Dedifferentiated amniotic fluid mesenchymal stem cell (primary cell): ENCODE results near the gene CECR2.

ENCODE experiments used
- DNase-seq: peaks from one replicate; pipeline ENCODE4 v3.0.0-alpha.2; 2016; ENCODE audit errors: extremely low spot score

The CECR2 gene

DNA sequence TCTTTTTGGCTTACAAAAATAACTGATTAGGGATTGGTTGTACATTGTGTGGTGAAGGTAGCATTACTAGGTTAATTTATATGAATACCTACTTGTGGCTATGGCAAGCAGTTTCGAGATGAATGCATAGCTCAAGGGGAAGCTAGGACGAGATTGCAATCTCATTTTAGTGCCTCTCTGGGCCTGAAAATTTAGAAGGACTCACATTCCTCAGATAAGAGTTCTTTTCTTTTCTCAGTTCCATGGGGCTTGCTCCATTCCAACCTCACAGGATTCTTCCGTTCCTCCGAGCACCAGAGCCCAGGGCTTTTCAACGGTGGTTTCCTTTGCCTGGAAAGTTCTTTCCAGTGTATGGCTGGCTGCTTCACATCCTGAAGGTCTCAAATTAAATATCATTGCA is 82.1 kb downstream of the CECR2 start:
- DNase-seq = no peak

DNA sequence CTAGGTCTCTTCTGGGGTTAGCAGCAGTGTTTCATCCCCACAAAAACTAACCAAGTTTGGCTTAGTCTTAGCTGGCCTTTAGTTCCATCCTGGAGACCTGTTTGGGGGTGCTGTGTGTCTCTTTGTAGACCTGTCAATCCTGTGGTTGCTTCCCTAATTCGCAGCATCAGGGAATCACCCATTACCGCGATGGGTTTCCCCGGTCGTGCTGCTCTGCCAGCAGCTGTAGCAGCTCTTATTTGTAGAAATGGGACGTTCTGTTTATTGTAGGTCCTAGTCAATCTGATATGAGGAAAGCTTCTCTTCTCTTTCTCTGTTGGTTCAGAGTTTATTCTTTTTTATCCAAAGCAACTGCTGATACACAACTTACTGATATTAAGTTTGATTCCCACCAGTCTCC is 91.6 kb downstream of the CECR2 start:
- DNase-seq = no peak

DNA sequence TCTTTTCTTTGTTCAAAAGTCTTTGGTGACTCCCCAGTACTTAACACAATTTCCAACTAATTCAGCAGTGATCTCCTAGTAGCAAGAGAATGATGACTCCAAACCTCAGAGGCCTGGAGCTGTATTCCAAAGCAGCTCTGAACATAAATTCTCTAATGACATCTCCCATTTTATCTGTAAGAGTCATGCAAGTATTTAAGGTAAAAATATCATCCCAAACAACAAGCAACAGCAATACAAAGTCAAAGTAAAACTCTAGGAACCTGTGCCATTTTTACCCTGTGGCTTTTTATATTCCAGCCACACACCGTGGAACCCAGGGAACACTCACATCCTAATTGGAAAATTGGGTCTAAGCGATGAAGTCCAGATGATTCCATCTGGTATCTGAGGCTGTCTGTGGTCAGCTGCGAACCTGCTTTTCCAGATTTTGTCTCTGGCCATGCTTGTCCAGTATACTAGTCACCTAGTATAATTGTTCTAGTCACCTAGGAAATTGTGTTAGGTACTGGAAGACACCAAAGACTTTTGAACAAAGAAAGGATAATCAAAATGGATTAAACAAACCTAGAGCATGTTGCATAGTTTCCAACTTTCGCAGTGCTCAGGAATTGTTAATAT is 101.7 kb downstream of the CECR2 start:
- no peak for DNase-seq

DNA sequence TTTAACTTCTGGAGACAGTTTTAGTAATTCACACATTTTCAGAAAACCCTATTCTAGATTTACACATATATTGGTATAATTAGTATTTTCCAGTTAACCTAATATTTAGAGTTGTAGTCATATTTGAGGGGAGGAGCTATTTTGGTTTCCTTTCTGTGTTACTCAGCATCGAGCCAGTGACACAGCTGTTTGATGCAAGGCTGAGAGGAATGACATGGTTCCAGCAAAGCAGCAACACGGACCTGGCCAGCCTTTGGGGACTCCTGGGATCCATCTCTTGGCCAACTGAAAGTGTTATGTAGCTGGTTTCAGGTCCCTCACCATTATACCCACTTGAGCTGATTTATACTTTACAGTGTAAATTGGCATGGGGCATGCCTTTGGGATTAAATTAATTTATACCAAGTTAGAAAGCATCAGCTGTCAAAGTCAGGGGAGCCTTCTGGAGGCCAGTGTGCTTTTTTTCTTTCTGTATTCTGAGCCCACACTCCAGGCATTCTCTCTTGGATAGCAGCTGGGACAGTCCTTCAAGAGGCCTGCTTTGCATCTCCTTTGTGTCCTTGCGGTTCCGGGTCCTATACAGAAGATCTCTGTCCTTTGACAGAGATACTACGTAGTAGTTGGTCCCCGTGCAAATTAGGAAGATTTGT is 102.8 kb downstream of the CECR2 start:
- DNase-seq = no peak

DNA sequence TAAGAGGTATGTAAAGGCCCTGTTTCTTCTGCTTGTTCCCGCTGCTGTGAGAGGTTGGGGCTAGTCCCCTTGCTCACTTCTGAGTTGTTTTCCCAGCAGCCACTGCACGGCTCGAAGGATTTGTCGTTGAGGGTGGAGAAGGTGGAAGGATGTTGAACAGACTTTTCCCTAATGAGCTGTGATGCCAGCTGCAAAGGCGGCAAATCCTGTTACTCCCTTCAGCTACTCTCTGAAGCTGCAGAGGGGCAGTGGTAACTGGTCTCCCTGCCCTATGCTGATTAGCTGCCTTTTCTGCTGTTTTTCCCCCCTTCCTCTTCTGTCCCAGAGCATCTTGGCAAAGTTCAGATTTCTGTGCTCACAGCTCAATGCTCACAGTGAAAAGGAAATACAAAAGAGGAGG is 103.7 kb downstream of the CECR2 start:
- DNase-seq = no peak

DNA sequence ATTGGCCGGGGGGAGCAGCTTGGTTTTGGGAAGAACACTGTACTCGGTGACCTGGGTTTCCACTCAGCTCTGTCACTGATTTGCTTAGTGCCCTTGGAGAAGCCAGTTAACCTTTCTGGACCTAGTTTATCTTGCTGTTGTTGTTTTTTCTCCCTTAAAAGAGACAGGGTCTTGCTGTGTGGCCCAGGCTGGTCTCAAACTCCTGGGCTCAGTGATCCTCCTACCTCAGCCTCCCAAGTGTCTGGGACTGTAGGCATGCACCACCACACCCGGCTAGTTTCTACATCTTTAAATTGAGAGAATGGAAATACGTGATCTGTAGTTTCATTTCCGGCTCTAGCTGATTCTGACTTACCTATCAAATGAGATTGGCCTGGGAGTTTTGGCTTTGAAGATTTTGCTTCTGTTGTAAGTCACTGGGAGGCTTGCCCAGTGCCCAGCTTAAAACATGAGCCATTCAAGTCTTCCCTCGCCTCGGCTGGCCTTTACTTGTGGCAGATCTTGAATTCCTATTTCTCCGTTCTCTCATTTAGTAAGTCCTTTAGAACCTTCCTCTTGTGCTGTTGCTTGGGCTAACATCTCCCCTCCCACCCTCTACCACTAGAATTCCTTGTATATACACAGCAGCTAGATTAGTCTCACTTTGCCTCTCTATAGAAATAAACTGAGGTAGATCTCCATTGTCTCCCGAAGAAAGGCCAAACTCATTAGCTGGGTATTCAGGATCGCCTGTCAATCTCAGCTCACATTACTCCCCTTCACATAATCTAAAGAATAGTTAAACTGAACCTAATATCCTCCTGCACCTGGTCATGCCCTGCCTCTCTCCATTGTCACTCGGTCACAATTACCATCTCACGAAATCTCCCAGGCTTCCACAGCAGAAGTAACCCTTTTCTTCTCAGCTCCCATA is 106.3 kb downstream of the CECR2 start:
- DNase-seq = no peak

DNA sequence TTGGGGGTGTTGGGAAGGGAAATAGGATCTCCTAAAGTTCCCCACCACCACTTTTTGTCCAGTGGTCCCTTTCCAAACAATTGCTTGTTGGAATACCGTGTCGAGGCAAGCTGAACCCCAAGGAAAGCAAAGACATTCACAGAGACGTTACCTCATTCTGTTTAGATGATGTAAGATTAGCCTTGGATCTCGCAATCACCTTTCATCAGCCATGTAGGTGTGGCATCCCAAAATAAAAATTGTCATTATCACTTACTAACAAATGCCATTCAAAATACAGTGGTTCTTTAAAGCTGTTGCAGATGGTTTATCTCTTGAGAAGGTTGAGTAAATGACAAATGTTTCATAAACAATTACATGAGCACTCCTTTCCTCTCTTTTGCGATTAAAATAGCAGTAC is 107.6 kb downstream of the CECR2 start:
- no peak for DNase-seq

DNA sequence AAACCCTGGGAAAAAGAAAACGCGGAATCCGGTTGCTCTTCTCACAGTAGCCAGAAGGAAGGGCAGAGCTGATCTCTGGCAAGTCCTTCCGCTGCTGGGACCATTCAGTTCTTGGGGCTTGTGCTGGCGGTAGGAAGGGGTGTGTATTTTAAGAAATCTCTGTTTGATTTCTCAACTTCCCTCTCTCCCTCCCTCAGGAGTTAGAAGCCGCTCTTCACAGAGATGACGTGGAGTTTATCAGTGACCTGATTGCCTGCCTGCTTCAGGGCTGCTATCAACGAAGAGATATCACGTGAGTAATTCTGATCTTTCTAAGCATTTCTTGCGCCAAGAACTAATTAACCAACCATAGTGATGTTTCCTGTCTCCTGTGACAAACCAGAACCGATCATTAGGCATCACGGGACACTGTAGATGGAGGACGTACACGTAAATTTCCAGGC is 108.2 kb downstream of the CECR2 start:
- no peak for DNase-seq

DNA sequence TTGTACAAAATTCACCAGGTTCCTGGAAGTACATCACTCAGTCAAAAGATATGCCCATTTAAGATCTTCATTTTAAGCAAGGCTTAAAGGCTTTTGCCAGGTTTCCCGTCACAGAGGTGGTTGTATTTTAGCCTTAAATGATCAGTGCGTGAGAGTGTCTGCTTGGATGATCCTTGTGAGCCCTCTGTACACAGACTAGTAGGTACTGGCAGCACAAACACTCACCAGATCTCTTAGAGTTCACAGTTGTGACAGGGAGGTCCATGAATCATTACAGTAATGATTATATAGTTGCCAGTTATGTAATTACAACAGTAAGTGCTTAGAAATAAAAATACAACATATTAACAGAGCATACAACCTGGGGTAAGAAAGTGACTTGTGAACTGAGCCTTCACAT is 109.9 kb downstream of the CECR2 start:
- no peak for DNase-seq

DNA sequence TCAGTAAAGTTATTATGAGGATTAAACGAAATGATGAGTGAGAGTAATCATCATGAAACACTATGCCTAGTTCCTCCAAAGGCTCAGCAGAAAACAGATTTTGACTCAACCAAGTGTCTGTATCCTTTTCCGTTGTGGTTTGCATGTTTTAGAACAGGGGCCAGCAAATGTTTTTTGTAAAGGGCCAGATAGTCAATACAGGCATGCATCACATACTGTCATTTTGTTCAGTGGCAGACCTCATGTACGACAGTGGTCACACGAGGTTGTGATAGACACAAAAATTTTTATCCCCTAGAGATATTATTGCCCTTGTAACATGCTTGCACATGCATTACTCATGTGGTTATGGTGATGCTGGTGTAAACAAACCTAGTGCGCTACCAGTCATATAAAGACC is 112.2 kb downstream of the CECR2 start:
- no peak for DNase-seq

DNA sequence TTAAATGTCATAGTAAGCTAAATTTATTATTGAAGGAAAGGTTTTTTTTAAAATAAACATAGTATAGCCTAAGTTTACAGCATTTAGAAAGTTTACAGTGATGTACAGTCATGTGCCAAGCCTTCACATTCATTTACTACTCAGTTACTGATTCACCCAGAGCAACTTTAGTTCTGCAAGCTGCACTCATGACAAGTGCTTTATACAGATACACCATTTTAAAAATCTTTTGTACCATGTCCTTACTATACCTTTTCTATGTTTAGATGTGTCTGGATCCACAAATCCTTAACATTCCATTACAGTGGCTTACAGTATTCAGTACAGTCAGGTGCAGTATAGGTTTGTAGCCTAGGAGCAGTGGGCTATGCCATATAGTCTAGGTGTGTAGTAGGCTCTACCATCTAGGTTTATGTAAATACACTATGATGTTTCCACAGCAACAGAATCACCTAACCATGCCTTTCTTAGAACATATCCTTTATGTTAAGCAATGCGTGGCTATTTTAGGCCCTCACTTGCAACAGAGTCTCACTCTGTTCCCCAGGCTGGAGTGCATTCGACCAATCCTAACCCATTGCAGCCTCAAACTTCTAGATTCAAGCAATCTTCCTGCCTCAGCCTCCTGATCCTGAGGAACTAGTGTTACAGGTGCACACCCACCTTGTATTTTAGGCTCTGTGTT is 114.6 kb downstream of the CECR2 start:
- no peak for DNase-seq

DNA sequence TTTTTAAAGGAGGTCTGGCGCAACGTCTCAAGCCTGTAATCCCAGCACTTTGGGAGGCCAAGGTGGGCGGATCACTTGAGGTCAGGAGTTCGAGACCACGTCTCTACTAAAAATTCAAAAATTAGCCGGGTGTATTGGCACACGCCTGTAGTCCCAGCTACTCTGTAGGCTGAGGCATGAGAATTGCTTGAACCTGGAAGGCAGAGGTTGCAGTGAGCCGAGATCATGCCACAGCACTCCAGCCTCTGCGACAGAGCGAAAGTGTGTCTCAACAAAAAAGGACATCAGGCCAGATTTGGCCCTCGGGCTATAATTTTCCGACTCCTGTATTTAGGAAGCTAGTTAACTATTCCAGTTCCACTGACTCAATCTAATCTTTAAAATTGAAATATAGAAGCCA is 115.3 kb downstream of the CECR2 start:
- no peak for DNase-seq

DNA sequence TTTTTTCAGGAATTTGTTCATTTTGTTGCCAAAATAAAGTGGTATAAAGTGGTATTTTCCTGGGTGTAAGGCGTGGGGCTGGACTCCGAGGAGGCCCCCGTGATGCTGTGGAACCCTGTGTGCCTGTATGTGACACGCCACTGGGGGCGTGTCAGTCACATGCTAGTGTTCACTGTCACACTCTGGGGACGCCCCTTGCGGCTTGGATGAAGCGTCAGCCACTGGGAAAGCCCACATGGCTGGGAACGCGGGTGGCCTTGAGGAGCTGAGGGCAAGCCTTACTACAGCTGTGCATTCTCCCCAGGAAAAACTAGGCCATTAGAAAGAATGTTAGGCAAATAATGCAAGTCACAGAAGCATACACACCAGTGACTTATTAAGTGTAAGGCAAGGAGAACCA is 117.1 kb downstream of the CECR2 start:
- DNase-seq = no peak

DNA sequence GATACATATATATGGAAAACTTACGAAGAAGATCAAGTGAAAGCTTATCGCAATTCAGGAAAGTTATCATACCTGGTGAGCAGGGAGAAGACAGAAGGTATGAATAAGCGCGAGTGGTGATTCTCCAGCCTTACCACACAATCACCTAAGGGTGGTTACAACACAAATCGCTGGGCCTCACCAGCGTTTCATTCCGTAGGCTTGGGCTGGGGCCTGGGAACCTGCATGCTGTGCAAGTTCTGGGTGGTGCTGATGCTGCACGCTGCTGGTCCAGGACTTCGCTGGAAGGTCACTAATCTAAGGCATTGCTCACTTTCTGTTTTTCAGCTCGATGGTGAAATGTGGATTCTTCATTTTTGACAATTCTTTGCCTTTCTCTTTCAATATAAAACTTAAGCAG is 117.5 kb downstream of the CECR2 start:
- DNase-seq = no peak

DNA sequence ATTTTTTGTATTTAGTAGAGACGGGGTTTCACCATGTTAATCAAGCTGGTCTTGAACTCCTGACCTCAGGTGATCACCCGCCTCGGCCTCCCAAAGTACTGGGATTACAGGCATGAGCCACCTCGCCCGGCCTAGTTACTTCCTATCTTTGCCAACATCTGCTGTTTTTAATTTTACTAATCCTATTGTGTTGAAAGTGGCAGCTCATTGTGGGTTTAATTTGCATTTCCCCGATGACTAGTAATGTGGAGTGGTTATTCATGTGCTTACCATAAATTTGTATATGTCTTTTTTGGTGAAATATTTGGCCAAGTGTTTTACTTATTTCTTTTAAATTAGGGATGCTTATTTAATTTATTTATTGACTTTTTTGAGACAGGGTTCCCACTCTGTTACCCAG is 119.8 kb downstream of the CECR2 start:
- DNase-seq = no peak

DNA sequence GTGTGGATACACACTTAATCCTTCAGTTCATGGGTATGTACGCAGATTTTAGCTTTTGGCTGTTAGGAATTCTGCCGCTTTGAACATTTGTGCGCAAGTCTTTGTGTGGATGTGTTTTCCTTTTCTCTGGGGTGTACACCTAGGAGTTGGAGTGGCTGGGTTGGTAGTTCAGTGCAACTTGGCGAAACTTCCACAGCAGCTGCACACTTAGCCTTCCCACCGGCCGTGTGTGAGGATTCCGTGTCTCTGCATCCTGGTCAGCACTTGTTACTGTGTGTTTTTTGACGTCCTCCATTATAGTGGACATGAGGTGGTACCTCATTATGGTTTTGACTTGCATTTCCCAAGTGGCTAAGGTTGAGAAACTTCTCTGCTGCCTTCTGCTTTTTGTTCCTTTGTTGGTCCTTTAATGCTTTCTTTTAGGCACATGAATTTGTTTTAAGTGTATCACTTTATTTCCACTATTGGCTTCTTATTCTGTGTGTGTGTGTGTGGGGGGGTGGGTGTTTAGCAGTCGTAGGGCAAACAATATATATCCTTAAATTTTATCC is 121.9 kb downstream of the CECR2 start:
- DNase-seq = no peak

DNA sequence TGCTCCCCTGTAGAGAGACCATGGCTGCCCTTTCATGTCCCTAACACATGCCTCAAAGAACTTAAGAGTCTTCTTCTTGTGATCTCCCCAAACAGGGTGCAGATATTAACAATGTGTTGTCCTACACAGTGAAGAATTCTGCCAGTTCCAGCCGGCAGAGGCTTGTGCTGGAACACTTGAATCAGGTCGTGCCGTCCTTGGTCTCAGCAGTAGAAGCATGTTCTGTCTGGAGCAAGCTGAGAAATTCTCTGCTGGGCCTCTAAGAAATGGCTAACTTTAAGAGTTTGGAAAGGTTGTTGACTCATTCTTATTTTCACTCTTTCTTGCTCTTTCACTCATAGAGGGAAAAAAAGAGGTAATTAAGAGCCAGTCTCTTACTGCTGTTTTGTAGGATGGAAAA is 123.0 kb downstream of the CECR2 start:
- no peak for DNase-seq

DNA sequence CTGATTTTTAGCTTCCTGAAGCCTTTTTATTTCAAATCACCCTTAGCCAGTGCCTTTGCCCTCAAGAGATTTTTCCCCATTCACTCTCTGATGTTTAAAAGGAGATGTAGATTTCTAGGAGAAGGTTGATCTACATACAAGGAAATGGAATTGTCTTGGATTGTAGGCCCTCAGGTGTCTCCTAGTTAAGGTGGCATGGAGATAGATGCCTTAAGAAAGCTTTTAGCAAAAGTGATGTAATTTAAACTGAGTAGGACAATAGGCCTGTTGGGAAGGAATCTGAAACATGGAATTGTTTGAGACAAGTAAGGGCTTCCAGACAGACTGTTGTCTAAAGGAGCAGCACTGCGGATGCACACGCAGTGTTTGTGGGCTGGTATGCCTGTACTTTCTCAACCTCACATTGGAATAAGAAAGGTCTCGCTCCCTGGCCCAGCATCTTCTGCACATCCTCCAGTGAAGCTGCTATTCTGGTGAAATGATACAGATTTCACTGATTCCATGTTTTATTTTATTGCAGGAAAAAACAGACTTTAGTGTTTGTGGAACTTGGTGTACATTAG is 124.2 kb downstream of the CECR2 start:
- no peak for DNase-seq

DNA sequence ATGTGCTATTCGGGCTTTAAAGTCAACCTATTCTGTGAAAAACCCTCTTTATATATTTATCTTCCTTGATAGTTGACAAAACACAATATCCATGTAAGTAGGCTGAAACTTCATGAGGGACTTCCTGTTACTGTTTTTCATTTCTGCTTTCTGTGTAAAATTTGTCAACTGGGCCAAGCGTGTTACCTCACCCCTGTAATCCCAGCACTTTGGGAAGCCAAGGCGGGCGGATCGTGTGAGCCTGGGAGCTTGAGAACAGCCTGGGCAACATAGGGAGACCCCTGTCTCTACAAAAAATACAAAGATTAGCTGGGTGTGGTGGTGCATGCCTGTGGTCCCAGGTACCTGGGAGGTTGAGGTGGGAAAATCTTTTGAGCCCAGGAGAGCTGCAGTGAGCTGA is 127.6 kb downstream of the CECR2 start:
- DNase-seq = no peak

DNA sequence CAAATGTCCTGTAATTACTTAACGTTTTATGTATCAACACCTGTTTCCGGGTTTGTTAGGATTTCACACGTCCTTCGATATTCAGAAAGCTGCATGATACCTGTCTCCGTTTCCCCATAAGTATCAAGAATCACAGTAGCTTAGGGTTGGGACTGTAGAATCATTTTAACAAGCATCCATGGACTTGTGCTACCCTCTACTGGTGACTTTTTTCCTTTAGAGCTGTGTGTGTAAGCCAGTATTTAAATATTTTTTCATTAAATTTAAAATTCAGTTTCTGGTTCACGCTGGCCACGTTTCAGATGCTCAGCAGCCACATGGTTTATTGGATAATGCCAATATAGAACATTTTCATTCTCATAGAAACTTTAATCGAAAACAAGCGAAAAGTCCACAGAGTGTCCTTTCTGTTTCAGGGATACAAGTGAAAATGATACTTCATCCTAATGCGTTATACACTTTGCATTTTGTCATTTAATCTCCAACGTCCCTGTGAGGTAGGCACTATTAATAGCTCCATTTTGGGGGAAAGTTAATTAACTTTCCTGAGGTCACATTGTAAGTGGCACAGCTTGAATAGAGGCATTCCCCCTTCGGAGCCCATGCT is 132.5 kb downstream of the CECR2 start:
- peak; percentile 74 for DNase-seq

DNA sequence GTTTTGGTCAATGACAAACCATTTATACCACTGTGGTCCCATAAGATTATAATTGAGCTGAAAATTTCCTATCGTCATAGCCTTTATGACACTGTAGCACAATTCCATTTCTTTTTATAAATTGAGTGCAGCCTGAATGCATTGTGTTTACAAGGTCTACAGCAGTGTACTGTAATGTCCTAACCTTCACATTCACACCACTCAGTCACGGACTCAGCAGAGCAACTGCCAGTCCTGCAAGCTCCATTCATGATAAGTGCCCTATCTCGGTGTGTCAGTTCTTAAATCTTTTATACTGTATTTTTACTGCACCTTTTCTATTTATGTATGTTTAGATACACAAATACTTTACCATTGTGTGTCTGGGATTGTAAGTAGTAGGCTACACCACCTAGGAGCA is 138.8 kb downstream of the CECR2 start:
- no peak for DNase-seq
